DOHH2 (cell line): ENCODE results near the gene YAE1.

Source experiments
- CTCF ChIP-seq: fragments of 200-600 bp; sonication (generic); IDR thresholded peaks from one replicate; pipeline ENCODE4 v1.5.1; 2014; ENCODE audit warnings: antibody characterized with exemption, mild to moderate bottlenecking, low read depth, low read length; ENCODE audit not compliant: poor library complexity, severe bottlenecking
- EZH2phosphoT487 ChIP-seq: fragments of 200-600 bp; sonication (generic); IDR thresholded peaks from 2 replicates; pipeline ENCODE4 v1.6.1; 2017; ENCODE audit warnings: borderline replicate concordance, mild to moderate bottlenecking, antibody characterized with exemption, low read length, moderate library complexity, mixed read lengths

- TF ChIP-seq CTCF (no peak), EZH2phosphoT487 (no peak)
These were observed 15.8 kb upstream of the YAE1 start for GRCh38 chr7:39550411-39550810.
